GM19372 (cell line): ENCODE measurements around the gene ATP6V0D1.
"Not testable (repeated sequence)": the region's sequence is repeated elsewhere in the genome, so short reads cannot be mapped to it uniquely, and the experiment has no call there.

Experiments
- ATAC-seq: cut with Tn5 transposase; IDR thresholded peaks from one replicate; pipeline ENCODE4 v1.9.1; 2021; ENCODE audit warnings: mild to moderate bottlenecking, low read depth, moderate library complexity; ENCODE audit not compliant: unreplicated experiment

ATP6V0D1 gene

GRCh38 chr16:67430504-67430976 is 50.4 kb downstream of the ATP6V0D1 start:
- no peak for ATAC-seq

- no peak for ATAC-seq
Observed at GRCh38 chr16:67429799-67430503, 51.0 kb downstream of the ATP6V0D1 start.

GRCh38 chr16:67429053-67429798 is 51.7 kb downstream of the ATP6V0D1 start:
- ATAC-seq: no peak

GRCh38 chr16:67428146-67428731 is 52.7 kb downstream of the ATP6V0D1 start:
- no peak for ATAC-seq

GRCh38 chr16:67426950-67427349 is 54.0 kb downstream of the ATP6V0D1 start:
- no peak for ATAC-seq

- ATAC-seq: no peak
Observed at GRCh38 chr16:67426022-67426421, 54.9 kb downstream of the ATP6V0D1 start.

GRCh38 chr16:67425580-67425979 is 55.4 kb downstream of the ATP6V0D1 start:
- no peak for ATAC-seq

GRCh38 chr16:67425061-67425460 is 55.9 kb downstream of the ATP6V0D1 start:
- no peak for ATAC-seq

GRCh38 chr16:67424261-67424615 is 56.7 kb downstream of the ATP6V0D1 start:
- ATAC-seq: no peak

GRCh38 chr16:67423611-67424260 is 57.2 kb downstream of the ATP6V0D1 start:
- ATAC-seq: no peak

GRCh38 chr16:67423015-67423414 is 57.9 kb downstream of the ATP6V0D1 start:
- ATAC-seq: no peak

- no peak for ATAC-seq
Observed at GRCh38 chr16:67421030-67421429, 59.9 kb downstream of the ATP6V0D1 start.

GRCh38 chr16:67419931-67420330 is 61.0 kb downstream of the ATP6V0D1 start:
- no peak for ATAC-seq

GRCh38 chr16:67419502-67419901 is 61.5 kb downstream of the ATP6V0D1 start:
- ATAC-seq: no peak

- ATAC-seq: no peak
Observed at GRCh38 chr16:67417333-67418061, 63.5 kb downstream of the ATP6V0D1 start.

GRCh38 chr16:67415872-67416793 is 64.8 kb downstream of the ATP6V0D1 start, which contains the start of gene ZDHHC1:
TSS of gene ZDHHC1 (minus strand) at chr16:67416477. CDS start at chr16:67407775, 8,702 bp downstream.
- peak; percentile 78 for ATAC-seq

GRCh38 chr16:67415421-67415820 is 65.5 kb downstream of the ATP6V0D1 start:
- not testable (repeated sequence) for ATAC-seq

GRCh38 chr16:67413978-67414911 is 66.7 kb downstream of the ATP6V0D1 start:
- ATAC-seq: no peak
